Measurements from ENCODE around the gene MCAM. TPM values are rescaled to one million over a fixed set of nuclear protein-coding genes. Genes with fewer than 3 reads are reported as not detected.

The MCAM gene
- total and polyA plus RNA-seq, 8 donors: 11.2 to 46.7 (median 21.1) TPM

GRCh38 chr11:119359365-119360214 is 42.7 kb upstream of the MCAM start:
- FAIRE-seq (no peak), DNase-seq (no peak), ATAC-seq (no peak)
- H3K9me3 ChIP-seq: no peaks in the 10 kb centered on the region
- intact Hi-C loops (cut with DNase I): no loop called here
- H3K4me3 ChIP-seq: no peak overlapping the region
- WGBS, 2 donors: 78 to 85% methylated on average over 10 of the region's 10 CpGs
- H3K27ac ChIP-seq: peak overlapping the region in 1 of 4 donors; percentile 74
- peaks cover 22 to 29% (median 23%) of the 10 kb centered on the region in 3 donors for H3K4me1 ChIP-seq
- peaks cover 0 to 39% (median 19%) of the 10 kb centered on the region in 3 donors for H3K36me3 ChIP-seq
- H3K27me3 ChIP-seq: no peaks in the 10 kb centered on the region
- no peak for TF ChIP-seq CTCF (IDR thresholded peaks at IDR 0.05)

GRCh38 chr11:119357074-119357473 is 40.1 kb upstream of the MCAM start:
- no peak for ATAC-seq
- Histone ChIP-seq H3K4me1 (peaks cover 12 to 23% (median 21%) of the 10 kb centered on the region in 3 donors), H3K36me3 (peaks cover 0 to 39% (median 19%) of the 10 kb centered on the region in 3 donors), H3K27me3 (no peaks in the 10 kb centered on the region), H3K27ac (no peak overlapping the region), H3K9me3 (no peaks in the 10 kb centered on the region), H3K4me3 (no peak overlapping the region)
- intact Hi-C loops (cut with DNase I): no loop called here
- no peak for FAIRE-seq
- 75 to 80% methylated on average over 13 of the region's 13 CpGs for WGBS, 2 donors
- no peak for TF ChIP-seq CTCF (IDR thresholded peaks at IDR 0.05)
- DNase-seq: no peak

- FAIRE-seq (no peak), DNase-seq (peak in 3 of 6 donors; percentile 30 to 73 (median 40)), ATAC-seq (peak in 2 of 4 donors; percentile 37 to 66)
- H3K9me3 ChIP-seq: no peaks in the 10 kb centered on the region
- peaks cover 6 to 18% (median 16%) of the 10 kb centered on the region in 3 donors for H3K4me1 ChIP-seq
- peak in 2 of 4 donors; percentile 38 to 43 for TF ChIP-seq CTCF (IDR thresholded peaks at IDR 0.05)
- H3K27ac ChIP-seq: no peak overlapping the region
- intact Hi-C loops (cut with DNase I): no loop called here
- H3K36me3 ChIP-seq: peaks cover 0 to 39% (median 19%) of the 10 kb centered on the region in 3 donors
- no peaks in the 10 kb centered on the region for H3K27me3 ChIP-seq
- peak overlapping the region in 1 of 4 donors; percentile 30 for H3K4me3 ChIP-seq
- WGBS, 2 donors: 74 to 75% methylated on average over 54 of the region's 54 CpGs
Measured at GRCh38 chr11:119356349-119357031, 39.6 kb upstream of the MCAM start.

GRCh38 chr11:119355091-119355843 is 38.3 kb upstream of the MCAM start:
- no peak overlapping the region for H3K4me3 ChIP-seq
- peaks cover 0 to 39% (median 19%) of the 10 kb centered on the region in 3 donors for H3K36me3 ChIP-seq
- no peak for FAIRE-seq
- 75 to 77% methylated on average over 9 of the region's 9 CpGs for WGBS, 2 donors
- DNase-seq: peak in 1 of 6 donors; percentile 2
- no peaks in the 10 kb centered on the region for H3K9me3 ChIP-seq
- no peak overlapping the region for H3K27ac ChIP-seq
- no peak for TF ChIP-seq CTCF (IDR thresholded peaks at IDR 0.05)
- H3K27me3 ChIP-seq: no peaks in the 10 kb centered on the region
- peaks cover 0 to 11% (median 6%) of the 10 kb centered on the region in 3 donors for H3K4me1 ChIP-seq
- ATAC-seq: no peak
- intact Hi-C loops (cut with DNase I): no loop called here

Data from pancreas (tissue), 10 donors.